Smooth muscle cell (in vitro differentiated cells): ENCODE results near the gene PPP1R12B. TPM values are rescaled to one million over a fixed set of nuclear protein-coding genes. Genes with fewer than 3 reads are reported as not detected.
"Not testable (repeated sequence)": the region's sequence is repeated elsewhere in the genome, so short reads cannot be mapped to it uniquely, and the experiment has no call there.

ENCODE experiments used
- DNase-seq: peaks from one replicate; lab custom pipeline; 2025; ENCODE audit not compliant: unreplicated experiment; lab: John Stamatoyannopoulos, UW
- H2AFZ ChIP-seq: fragments of 200-600 bp; sonication (generic); 2 replicates; pipeline ENCODE4 v1.6.0; 2016; ENCODE audit warnings: antibody characterized with exemption, low read depth, mild to moderate bottlenecking
- H3F3A ChIP-seq: fragments of 200-600 bp; sonication (generic); 2 replicates; pipeline ENCODE4 v1.6.0; 2017; ENCODE audit warnings: antibody characterized with exemption, low read depth
- H3K27ac ChIP-seq: fragments of 200-600 bp; sonication (generic); 2 replicates; pipeline ENCODE4 v1.5.1; 2016; ENCODE audit warnings: low read depth, mild to moderate bottlenecking
- H3K27me3 ChIP-seq: fragments of 200-600 bp; sonication (generic); 2 replicates; pipeline ENCODE4 v1.6.1; 2016; ENCODE audit warnings: low read depth, mild to moderate bottlenecking
- H3K36me3 ChIP-seq: fragments of 200-600 bp; sonication (generic); 2 replicates; pipeline ENCODE4 v1.5.1; 2016; ENCODE audit warnings: low read depth
- H3K4me1 ChIP-seq: fragments of 200-600 bp; sonication (generic); 2 replicates; pipeline ENCODE4 v1.5.1; 2016; ENCODE audit warnings: low read depth
- H3K4me2 ChIP-seq: fragments of 200-600 bp; sonication (generic); 2 replicates; pipeline ENCODE4 v1.6.0; 2016; ENCODE audit warnings: mild to moderate bottlenecking
- H3K4me3 ChIP-seq: fragments of 200-600 bp; sonication (generic); 2 replicates; pipeline ENCODE4 v1.5.1; 2016; ENCODE audit warnings: mild to moderate bottlenecking
- H3K79me2 ChIP-seq: fragments of 200-600 bp; sonication (generic); 2 replicates; pipeline ENCODE4 v1.6.0; 2016; ENCODE audit warnings: low read depth, mild to moderate bottlenecking
- H3K9ac ChIP-seq: fragments of 200-600 bp; sonication (generic); 2 replicates; pipeline ENCODE4 v1.6.0; 2016; ENCODE audit warnings: low read depth
- H3K9me3 ChIP-seq: fragments of 200-600 bp; sonication (generic); replicated peaks from 2 replicates; pipeline ENCODE4 v1.5.1; 2016; ENCODE audit warnings: low read depth
- H4K20me1 ChIP-seq: fragments of 200-600 bp; sonication (generic); 2 replicates; pipeline ENCODE4 v1.6.0; 2016; ENCODE audit warnings: low read depth
- CTCF ChIP-seq: fragments of 200-600 bp; sonication (generic); IDR thresholded peaks from 2 replicates; pipeline ENCODE4 v1.5.1; 2017; ENCODE audit warnings: borderline replicate concordance, mild to moderate bottlenecking, antibody characterized with exemption; ENCODE audit not compliant: insufficient read depth, poor library complexity, severe bottlenecking
- WGBS: methylation state at CpG from one replicate; pipeline ENCODE4 v1.1.7; 2016; ENCODE audit warnings: low lambda C conversion rate; 5-methylcytosine and 5-hydroxymethylcytosine counted together
- polyA plus RNA-seq: library from polyadenylated mRNA; unstranded; fragments of >200 nt; fragmentation: Nextera tagmentation; extraction: Ambion mirVana; gene quantifications from 2 replicates; pipeline ENCODE4 v1.2.1, GENCODE V29; 2016
- total RNA-seq: library from RNA; depleted of rRNA; stranded (reverse); fragments of >200 nt; gene quantifications from 2 replicates; pipeline ENCODE4 v1.2.3, GENCODE V29; 2014

Gene PPP1R12B
- total and polyA plus RNA-seq, 2 experiments from 2014 or later: 2.8 to 6.7 TPM

GRCh38 chr1:202411422-202411821 is 62.9 kb downstream of the PPP1R12B start:
- no peaks in the 10 kb centered on the region for H3K36me3 ChIP-seq
- H3K27ac ChIP-seq: peak overlapping the region; percentile 58
- no peak for TF ChIP-seq CTCF
- peak overlapping the region; percentile 24 for H3K4me2 ChIP-seq
- peaks cover 8% of the 10 kb centered on the region for H3K79me2 ChIP-seq
- H2AFZ ChIP-seq: no peak overlapping the region
- no peaks in the 10 kb centered on the region for H3F3A ChIP-seq
- no peaks in the 10 kb centered on the region for H3K27me3 ChIP-seq
- H3K9ac ChIP-seq: no peak overlapping the region
- H4K20me1 ChIP-seq: peaks cover 41% of the 10 kb centered on the region
- DNase-seq: no peak
- H3K4me1 ChIP-seq: no peaks in the 10 kb centered on the region
- H3K4me3 ChIP-seq: no peak overlapping the region
- no peaks in the 10 kb centered on the region for H3K9me3 ChIP-seq

GRCh38 chr1:202412421-202412820 is 63.9 kb downstream of the PPP1R12B start:
- not testable (repeated sequence) for H3K79me2 ChIP-seq, H3K4me2 ChIP-seq, DNase-seq, H3K9me3 ChIP-seq, H2AFZ ChIP-seq, H3K4me1 ChIP-seq, H3K27me3 ChIP-seq, H3K9ac ChIP-seq, H3K36me3 ChIP-seq, H3K4me3 ChIP-seq, H3F3A ChIP-seq
- H3K27ac ChIP-seq: peak overlapping the region; percentile 58
- WGBS: 61% methylated on average over 3 of the region's 3 CpGs
- peaks cover 31% of the 10 kb centered on the region for H4K20me1 ChIP-seq

- Histone ChIP-seq H3K4me1 (peaks cover 15% of the 10 kb centered on the region), H3K27me3 (no peaks in the 10 kb centered on the region), H4K20me1 (peaks cover 13% of the 10 kb centered on the region), H3K79me2 (peaks cover 8% of the 10 kb centered on the region), H3K27ac (no peak overlapping the region), H3K9me3 (no peaks in the 10 kb centered on the region), H3K9ac (no peak overlapping the region), H3K36me3 (no peaks in the 10 kb centered on the region), H3K4me3 (no peak overlapping the region), H3F3A (no peaks in the 10 kb centered on the region), H2AFZ (no peak overlapping the region), H3K4me2 (peak overlapping the region; percentile 33)
- WGBS: 65% methylated on average over 1 of the region's 1 CpG
- no peak for DNase-seq
- TF ChIP-seq CTCF: no peak
Measured at GRCh38 chr1:202416641-202417040, 68.1 kb downstream of the PPP1R12B start.

- not testable (repeated sequence) for H3F3A ChIP-seq, H3K27ac ChIP-seq, DNase-seq, H3K27me3 ChIP-seq, H3K9ac ChIP-seq, H3K9me3 ChIP-seq, H4K20me1 ChIP-seq, H3K4me3 ChIP-seq, H2AFZ ChIP-seq, H3K79me2 ChIP-seq, H3K36me3 ChIP-seq
- WGBS: 68% methylated on average over 4 of the region's 4 CpGs
- Histone ChIP-seq H3K4me2 (peak overlapping the region; percentile 33), H3K4me1 (peaks cover 15% of the 10 kb centered on the region)
Measured at GRCh38 chr1:202417141-202417540, 68.6 kb downstream of the PPP1R12B start.

- H3K9ac ChIP-seq, H4K20me1 ChIP-seq, H3K4me2 ChIP-seq, DNase-seq, H2AFZ ChIP-seq, H3K79me2 ChIP-seq, H3K27me3 ChIP-seq, H3F3A ChIP-seq, H3K36me3 ChIP-seq, H3K27ac ChIP-seq, H3K4me3 ChIP-seq, H3K9me3 ChIP-seq: not testable (repeated sequence)
- H3K4me1 ChIP-seq: peaks cover 15% of the 10 kb centered on the region
Measured at GRCh38 chr1:202417762-202418201, 69.3 kb downstream of the PPP1R12B start.

- H3K27me3 ChIP-seq, H3K4me3 ChIP-seq, H3K9ac ChIP-seq, DNase-seq, H2AFZ ChIP-seq, H3K9me3 ChIP-seq, H4K20me1 ChIP-seq, H3K27ac ChIP-seq, H3K79me2 ChIP-seq, H3K36me3 ChIP-seq, H3F3A ChIP-seq, H3K4me2 ChIP-seq: not testable (repeated sequence)
- peaks cover 15% of the 10 kb centered on the region for H3K4me1 ChIP-seq
- WGBS: 89% methylated on average over 3 of the region's 3 CpGs
Measured at GRCh38 chr1:202419731-202420130, 71.2 kb downstream of the PPP1R12B start.

GRCh38 chr1:202420422-202421094 is 72.1 kb downstream of the PPP1R12B start:
- DNase-seq, H3K4me3 ChIP-seq, H2AFZ ChIP-seq, H3K4me2 ChIP-seq, H3K27me3 ChIP-seq, H3K9me3 ChIP-seq, H3F3A ChIP-seq, H3K27ac ChIP-seq, H4K20me1 ChIP-seq, H3K79me2 ChIP-seq, H3K9ac ChIP-seq, H3K36me3 ChIP-seq: not testable (repeated sequence)
- H3K4me1 ChIP-seq: peaks cover 15% of the 10 kb centered on the region
- WGBS: 95% methylated on average over 3 of the region's 3 CpGs
